A673 (cell line): ENCODE data around the gene RUNDC3A. TPM values are rescaled to one million over a fixed set of nuclear protein-coding genes. Genes with fewer than 3 reads are reported as not detected.

Experiments used
- BruUV-seq: library from RNA; stranded (reverse); fragments of 400-500 nt; replicated peaks from 2 replicates; lab custom pipeline; 2021; lab: Mats Ljungman, UMichigan
- CTCF ChIA-PET: fragments of 300-600 bp; sonication (Branson Sonifier 250); formaldehyde crosslinking; loops from one replicate; lab custom pipeline; 2022; ENCODE audit warnings: antibody characterized with exemption; lab: Charles Lee
- POLR2A ChIA-PET: fragments of 300-600 bp; sonication (Branson Sonifier 250); formaldehyde crosslinking; loops from one replicate; lab custom pipeline; 2022; ENCODE audit warnings: antibody characterized with exemption; ENCODE audit not compliant: low non-redundant PET; lab: Charles Lee
- DNase-seq: peaks from one replicate; pipeline ENCODE4 v3.0.0-alpha.2; 2015; ENCODE audit warnings: low spot score
- H3K27ac ChIP-seq: fragments of 200-600 bp; sonication (generic); 2 replicates; pipeline ENCODE4 v1.5.1; 2016; ENCODE audit warnings: mixed run types, low read depth, mild to moderate bottlenecking, mixed read lengths, antibody characterized with exemption, low read length; ENCODE audit not compliant: poor library complexity, severe bottlenecking
- H3K27me3 ChIP-seq: fragments of 200-600 bp; sonication (generic); replicated peaks from 2 replicates; pipeline ENCODE4 v1.6.1; 2017; ENCODE audit warnings: mixed run types, low read depth, mild to moderate bottlenecking, mixed read lengths, antibody characterized with exemption, low read length; ENCODE audit not compliant: insufficient read depth, poor library complexity
- H3K36me3 ChIP-seq: fragments of 200-600 bp; sonication (generic); 2 replicates; pipeline ENCODE4 v1.6.1; 2016; ENCODE audit warnings: mixed run types, mild to moderate bottlenecking, mixed read lengths, antibody characterized with exemption, low read length; ENCODE audit not compliant: insufficient read depth, poor library complexity, severe bottlenecking
- H3K4me1 ChIP-seq: fragments of 200-600 bp; sonication (generic); 2 replicates; pipeline ENCODE4 v1.6.1; 2017; ENCODE audit warnings: mixed run types, mild to moderate bottlenecking, mixed read lengths, antibody characterized with exemption, low read length; ENCODE audit not compliant: insufficient read depth, poor library complexity, severe bottlenecking
- H3K4me3 ChIP-seq: fragments of 200-600 bp; sonication (generic); 2 replicates; pipeline ENCODE4 v1.5.1; 2016; ENCODE audit warnings: low read depth, mixed run types, mild to moderate bottlenecking, mixed read lengths, low read length; ENCODE audit not compliant: poor library complexity, severe bottlenecking
- H3K9me3 ChIP-seq: fragments of 200-600 bp; sonication (generic); 2 replicates; pipeline ENCODE4 v1.6.1; 2016; ENCODE audit warnings: mixed run types, low read depth, mild to moderate bottlenecking, mixed read lengths, antibody characterized with exemption, low read length; ENCODE audit not compliant: poor library complexity, severe bottlenecking
- CTCF ChIP-seq: fragments of 300-800, 200-600 bp; sonication (generic); conservative IDR thresholded peaks from 2 replicates; pipeline ENCODE4 v1.5.1; 2017; ENCODE audit warnings: low read depth, mild to moderate bottlenecking, antibody characterized with exemption, low read length, moderate library complexity, mixed read lengths
- EZH2 ChIP-seq: fragments of 200-600 bp; sonication (generic); IDR thresholded peaks from 2 replicates; pipeline ENCODE4 v1.6.1; 2017; ENCODE audit warnings: borderline replicate concordance, low read depth, mild to moderate bottlenecking, mixed read lengths, antibody characterized with exemption, low read length; ENCODE audit not compliant: poor library complexity, severe bottlenecking
- intact Hi-C: fragments of 100-400 bp; cut with micrococcal nuclease; formaldehyde crosslinking; loops from one replicate; pipeline ENCODE4 v1.10.0; 2022; ENCODE audit not compliant: unreplicated experiment
- total RNA-seq: library from RNA; stranded (reverse); gene quantifications from 2 replicates; pipeline ENCODE4 v1.2.3, GENCODE V29; 2021

Gene RUNDC3A
- total RNA-seq, 1 experiment from 2014 or later = 0.56 TPM

DNA sequence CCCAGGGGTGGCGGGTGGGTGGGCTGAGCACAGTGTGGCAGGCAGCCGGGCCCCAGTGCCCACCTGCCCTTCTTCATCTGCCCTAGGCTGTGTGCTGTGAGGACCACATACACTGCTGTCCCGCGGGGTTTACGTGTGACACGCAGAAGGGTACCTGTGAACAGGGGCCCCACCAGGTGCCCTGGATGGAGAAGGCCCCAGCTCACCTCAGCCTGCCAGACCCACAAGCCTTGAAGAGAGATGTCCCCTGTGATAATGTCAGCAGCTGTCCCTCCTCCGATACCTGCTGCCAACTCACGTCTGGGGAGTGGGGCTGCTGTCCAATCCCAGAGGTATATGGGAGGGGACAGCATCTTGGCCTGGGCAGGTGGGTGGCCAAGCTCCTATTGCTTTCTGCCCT, 43.1 kb downstream of the RUNDC3A start:
- Histone ChIP-seq H3K36me3 (no peaks in the 10 kb centered on the region), H3K27me3 (no peaks in the 10 kb centered on the region), H3K4me3 (no peak overlapping the region), H3K27ac (no peak overlapping the region), H3K9me3 (no peaks in the 10 kb centered on the region), H3K4me1 (no peaks in the 10 kb centered on the region)
- intact Hi-C loops = no loop called here
- BruUV-seq = TSS peak; percentile 45
- DNase-seq = no peak
- ChIA-PET CTCF (no interaction called here), POLR2A (no interaction called here)
- TF ChIP-seq EZH2 (no peak), CTCF (no peak)

DNA sequence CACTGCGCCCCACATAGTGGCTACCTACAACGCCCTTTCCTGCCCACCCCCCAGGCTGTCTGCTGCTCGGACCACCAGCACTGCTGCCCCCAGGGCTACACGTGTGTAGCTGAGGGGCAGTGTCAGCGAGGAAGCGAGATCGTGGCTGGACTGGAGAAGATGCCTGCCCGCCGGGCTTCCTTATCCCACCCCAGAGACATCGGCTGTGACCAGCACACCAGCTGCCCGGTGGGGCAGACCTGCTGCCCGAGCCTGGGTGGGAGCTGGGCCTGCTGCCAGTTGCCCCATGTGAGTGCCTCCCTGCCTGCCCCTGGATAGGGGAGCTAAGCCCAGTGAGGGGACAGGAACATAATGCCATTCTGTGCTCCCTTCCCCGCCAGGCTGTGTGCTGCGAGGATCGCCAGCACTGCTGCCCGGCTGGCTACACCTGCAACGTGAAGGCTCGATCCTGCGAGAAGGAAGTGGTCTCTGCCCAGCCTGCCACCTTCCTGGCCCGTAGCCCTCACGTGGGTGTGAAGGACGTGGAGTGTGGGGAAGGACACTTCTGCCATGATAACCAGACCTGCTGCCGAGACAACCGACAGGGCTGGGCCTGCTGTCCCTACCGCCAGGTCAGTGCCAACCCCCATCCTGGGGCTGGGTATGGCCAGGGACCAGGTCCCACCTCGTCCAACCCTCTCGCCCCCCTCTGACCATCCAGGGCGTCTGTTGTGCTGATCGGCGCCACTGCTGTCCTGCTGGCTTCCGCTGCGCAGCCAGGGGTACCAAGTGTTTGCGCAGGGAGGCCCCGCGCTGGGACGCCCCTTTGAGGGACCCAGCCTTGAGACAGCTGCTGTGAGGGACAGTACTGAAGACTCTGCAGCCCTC, 43.8 kb downstream of the RUNDC3A start:
- intact Hi-C loops = no loop called here
- CTCF ChIA-PET = no interaction called here
- Histone ChIP-seq H3K4me3 (no peak overlapping the region), H3K36me3 (no peaks in the 10 kb centered on the region), H3K9me3 (no peaks in the 10 kb centered on the region), H3K27ac (no peak overlapping the region), H3K27me3 (no peaks in the 10 kb centered on the region), H3K4me1 (no peaks in the 10 kb centered on the region)
- no peak for DNase-seq
- no TSS peak for BruUV-seq
- POLR2A ChIA-PET = no interaction called here
- TF ChIP-seq CTCF (no peak), EZH2 (no peak)

DNA sequence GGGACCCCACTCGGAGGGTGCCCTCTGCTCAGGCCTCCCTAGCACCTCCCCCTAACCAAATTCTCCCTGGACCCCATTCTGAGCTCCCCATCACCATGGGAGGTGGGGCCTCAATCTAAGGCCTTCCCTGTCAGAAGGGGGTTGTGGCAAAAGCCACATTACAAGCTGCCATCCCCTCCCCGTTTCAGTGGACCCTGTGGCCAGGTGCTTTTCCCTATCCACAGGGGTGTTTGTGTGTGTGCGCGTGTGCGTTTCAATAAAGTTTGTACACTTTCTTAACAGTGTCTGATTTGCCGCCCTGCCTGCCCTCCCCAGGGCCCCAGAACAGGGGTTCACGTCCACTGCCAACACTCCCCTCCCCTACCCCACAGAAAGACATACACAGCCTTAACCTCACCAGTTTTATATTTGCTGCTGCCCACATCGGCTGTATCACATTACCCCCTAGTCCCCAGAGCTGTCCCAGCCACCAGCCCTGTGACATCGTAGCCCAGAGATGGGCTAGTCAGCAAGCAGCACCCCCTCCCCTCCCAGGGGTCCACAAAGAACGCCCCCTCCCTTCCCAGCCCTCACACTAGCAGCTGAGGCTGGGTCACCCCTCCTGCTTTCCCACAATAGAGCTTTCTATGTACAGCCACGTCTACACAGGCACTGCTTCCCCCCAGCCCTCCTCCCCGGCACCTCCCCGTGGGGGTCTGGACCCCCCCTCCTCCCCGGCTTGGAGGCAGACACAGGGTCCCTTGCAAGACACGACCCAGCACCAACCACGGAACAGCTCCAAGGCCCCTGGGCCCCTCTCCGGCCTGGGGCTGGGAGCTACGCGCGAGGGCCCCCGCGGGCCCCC, 44.6 kb downstream of the RUNDC3A start:
- no TSS peak for BruUV-seq
- TF ChIP-seq CTCF = no peak
- TF ChIP-seq EZH2 = no peak
- no peak for DNase-seq
- Histone ChIP-seq H3K4me1 (no peaks in the 10 kb centered on the region), H3K36me3 (no peaks in the 10 kb centered on the region), H3K27me3 (no peaks in the 10 kb centered on the region), H3K4me3 (peak overlapping the region; percentile 33), H3K9me3 (no peaks in the 10 kb centered on the region), H3K27ac (no peak overlapping the region)
- POLR2A ChIA-PET = no interaction called here
- CTCF ChIA-PET = interaction anchor here (0.6 kb wide), 1 partner anchor 10 kb away, joined by 12 read pairs; no protein-coding TSS in a partner anchor
- intact Hi-C loops = no loop called here
